ENCODE data around the gene TBC1D1.

Gene TBC1D1

GRCh38 chr4:38169524-38169923 is 278.6 kb downstream of the TBC1D1 start:
- TF ChIP-seq GATA3 (IDR thresholded peaks at IDR 0.05; ENCODE audit: low read depth, low read length) (no peak), GATA2 (IDR thresholded peaks at IDR 0.05; ENCODE audit: low read depth, low read length) (no peak)

DNA sequence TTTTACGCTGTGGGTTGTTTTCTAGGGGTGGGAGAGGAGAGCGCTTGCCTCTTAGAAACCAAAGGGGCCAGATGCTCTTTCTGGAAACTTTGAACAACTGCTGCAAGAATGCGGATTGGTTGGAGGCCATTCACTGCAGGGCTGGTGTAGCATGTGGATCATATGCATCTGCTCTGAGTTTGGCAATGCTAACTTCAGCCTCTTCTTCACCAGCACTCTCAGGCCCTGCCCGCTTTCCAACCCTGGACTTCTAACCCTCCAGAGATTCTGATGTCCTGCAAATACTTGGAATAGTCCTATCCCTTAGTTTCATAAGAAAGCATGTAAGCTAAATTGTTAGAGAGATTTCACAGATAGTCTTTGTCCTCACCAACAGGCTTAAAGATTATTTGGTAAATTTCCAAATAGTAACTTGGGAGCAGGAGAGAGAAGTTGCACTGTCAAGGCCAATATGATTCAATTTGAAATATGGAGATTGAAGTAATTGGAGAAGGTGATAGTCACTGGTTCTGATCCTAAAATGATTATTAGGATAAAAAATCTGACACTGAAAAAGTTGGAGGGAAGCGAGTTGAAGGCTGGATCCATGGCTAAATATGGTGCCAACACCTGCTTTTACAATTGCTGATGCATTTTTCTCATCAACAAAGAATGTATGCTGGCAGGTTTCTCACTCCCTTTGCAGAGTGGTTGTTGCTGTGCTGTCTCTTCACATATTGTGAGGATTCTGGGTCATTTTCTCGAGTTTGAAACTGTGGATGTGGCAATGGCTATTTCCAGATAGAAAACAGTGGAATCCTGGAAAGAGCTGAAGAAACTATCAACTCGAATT is 279.7 kb downstream of the TBC1D1 start:
- TF ChIP-seq GATA3 (IDR thresholded peaks at IDR 0.05; ENCODE audit: low read depth, low read length) (no peak), GATA2 (IDR thresholded peaks at IDR 0.05; ENCODE audit: low read depth, low read length) (no peak)

GRCh38 chr4:38172078-38172477 is 281.2 kb downstream of the TBC1D1 start:
- TF ChIP-seq GATA3 (IDR thresholded peaks at IDR 0.05; ENCODE audit: low read depth, low read length): no peak

DNA sequence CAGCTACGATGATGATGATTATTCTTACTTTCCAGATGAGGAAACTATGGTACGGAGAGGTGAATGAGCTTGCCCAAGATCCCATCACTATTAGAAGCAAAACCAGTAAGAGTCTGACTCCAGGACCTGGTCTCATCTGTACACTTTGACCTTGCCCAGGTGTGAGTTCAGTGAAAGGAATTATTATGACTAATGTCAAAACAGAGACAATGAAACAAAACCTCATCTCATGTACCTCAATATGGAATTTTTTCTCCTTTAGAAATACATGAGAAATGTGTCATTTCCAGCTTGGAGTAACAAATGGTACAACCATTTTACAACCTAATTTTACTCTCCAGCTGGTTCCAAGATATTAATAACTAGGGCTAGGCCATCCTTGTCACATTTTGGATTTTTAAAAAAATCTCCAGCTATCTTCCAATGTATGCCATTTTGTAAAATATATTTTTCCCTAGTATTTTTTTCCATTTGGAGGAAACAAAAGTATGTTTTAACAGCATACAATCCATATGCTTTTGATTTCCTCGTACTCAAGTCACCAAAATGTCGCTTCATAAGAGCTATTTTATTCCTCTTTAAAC is 283.1 kb downstream of the TBC1D1 start:
- TF ChIP-seq GATA3 (IDR thresholded peaks at IDR 0.05; ENCODE audit: low read depth, low read length): no peak
- TF ChIP-seq GATA2 (IDR thresholded peaks at IDR 0.05; ENCODE audit: low read depth, low read length): no peak

DNA sequence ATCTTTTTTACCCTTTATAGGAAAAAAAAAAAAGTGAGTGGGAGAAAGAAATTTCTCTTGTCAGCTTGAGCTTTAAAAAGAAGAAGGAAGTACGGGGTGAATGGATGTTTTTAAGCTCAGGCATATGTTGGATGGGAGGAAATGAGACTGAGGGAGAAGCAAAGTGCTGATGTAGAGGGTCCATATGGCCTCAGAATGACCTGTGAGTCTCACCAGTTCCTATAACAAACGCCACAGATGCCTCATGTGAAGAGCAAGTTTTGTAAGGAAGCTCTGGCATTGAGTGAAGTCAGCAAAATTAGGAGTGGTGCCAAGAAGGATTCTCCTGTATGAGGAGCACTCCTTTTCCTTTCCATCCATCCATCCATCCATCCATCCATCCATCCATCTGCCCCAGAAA is 283.9 kb downstream of the TBC1D1 start:
- no peak for TF ChIP-seq GATA3 (IDR thresholded peaks at IDR 0.05; ENCODE audit: low read depth, low read length)
- no peak for TF ChIP-seq GATA2 (IDR thresholded peaks at IDR 0.05; ENCODE audit: low read depth, low read length)

DNA sequence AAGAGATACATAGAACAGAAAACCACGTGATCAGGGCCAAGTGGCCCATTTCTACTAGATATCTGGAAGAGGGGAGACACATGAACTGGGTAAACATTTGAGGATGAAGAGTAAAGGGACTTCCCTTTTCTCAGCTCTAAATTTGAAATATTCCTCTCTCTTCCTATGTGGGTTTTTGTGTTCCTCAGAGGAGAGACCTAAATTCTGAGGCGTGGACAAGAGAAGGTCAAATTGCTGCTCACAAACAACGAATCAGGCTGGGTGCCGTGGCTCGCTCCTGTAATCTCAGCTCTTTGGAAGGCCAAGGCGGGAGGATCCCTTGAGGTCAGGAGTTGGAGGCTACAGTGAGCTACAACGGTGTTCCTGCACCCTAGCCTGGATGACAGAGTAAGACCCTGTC is 285.3 kb downstream of the TBC1D1 start:
- no peak for TF ChIP-seq GATA3 (IDR thresholded peaks at IDR 0.05; ENCODE audit: low read depth, low read length)
- no peak for TF ChIP-seq GATA2 (IDR thresholded peaks at IDR 0.05; ENCODE audit: low read depth, low read length)

DNA sequence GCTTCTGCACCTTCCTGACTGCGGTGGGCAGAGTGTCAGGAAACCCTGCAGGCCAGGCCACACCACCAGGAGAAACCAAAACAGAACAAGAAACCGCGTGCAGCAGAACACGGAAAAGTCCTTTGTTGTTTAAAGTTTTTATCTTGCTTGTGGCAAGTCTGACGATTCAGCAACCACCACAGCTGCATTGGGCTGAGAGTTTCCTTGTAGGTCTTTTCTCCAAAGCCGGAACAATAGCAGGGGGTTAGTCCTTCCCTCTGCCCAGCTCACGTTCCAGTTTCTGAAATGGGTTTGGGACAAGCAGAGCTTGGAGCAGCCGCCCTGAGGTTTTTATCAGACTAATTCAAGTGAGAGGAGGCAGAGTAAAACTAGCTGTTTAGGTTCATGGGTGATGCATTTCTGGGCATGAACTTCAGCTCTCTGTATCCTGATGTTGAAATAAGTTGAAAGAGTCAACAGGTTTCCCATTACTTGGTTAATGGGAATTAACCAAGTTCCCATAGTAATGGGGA is 286.2 kb downstream of the TBC1D1 start:
- TF ChIP-seq GATA2 (IDR thresholded peaks at IDR 0.05; ENCODE audit: low read depth, low read length): no peak
- TF ChIP-seq GATA3 (IDR thresholded peaks at IDR 0.05; ENCODE audit: low read depth, low read length): no peak

DNA sequence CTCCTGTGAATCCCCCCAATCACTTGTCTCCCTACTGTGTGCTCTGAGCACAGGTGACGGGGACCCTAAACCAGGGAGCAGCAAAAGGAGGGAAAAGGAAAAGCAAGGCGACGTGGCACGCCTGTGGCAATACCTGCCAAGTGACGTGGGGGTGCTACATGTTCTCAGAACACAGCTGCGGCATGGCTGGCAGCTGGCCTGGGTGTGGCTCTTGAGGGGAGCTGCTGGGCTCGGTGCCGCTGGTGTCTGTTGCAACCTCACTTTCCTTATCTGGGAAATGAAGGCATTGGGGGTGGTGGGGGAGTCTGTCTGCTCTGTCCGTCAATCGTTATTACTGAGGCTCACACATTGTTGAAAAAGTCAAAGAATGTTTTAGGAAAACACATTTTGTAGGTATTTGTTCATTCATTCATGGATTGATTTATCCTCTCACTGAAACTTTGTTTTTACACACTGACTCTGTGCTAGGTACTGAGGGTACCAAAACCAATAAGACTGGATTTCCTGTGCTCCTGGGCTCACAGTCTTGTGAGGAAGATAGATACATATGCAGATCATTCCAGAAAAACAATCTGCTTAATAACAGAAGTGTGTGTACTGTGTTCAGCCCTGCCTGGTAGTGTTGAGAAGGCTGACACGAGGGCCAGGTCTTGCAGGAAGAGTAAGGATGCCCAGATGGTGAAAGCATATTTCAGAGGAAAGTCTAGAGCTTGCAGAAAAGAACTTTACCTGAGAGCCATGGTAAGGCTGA is 286.9 kb downstream of the TBC1D1 start:
- TF ChIP-seq GATA2 (IDR thresholded peaks at IDR 0.05; ENCODE audit: low read depth, low read length): no peak
- no peak for TF ChIP-seq GATA3 (IDR thresholded peaks at IDR 0.05; ENCODE audit: low read depth, low read length)

DNA sequence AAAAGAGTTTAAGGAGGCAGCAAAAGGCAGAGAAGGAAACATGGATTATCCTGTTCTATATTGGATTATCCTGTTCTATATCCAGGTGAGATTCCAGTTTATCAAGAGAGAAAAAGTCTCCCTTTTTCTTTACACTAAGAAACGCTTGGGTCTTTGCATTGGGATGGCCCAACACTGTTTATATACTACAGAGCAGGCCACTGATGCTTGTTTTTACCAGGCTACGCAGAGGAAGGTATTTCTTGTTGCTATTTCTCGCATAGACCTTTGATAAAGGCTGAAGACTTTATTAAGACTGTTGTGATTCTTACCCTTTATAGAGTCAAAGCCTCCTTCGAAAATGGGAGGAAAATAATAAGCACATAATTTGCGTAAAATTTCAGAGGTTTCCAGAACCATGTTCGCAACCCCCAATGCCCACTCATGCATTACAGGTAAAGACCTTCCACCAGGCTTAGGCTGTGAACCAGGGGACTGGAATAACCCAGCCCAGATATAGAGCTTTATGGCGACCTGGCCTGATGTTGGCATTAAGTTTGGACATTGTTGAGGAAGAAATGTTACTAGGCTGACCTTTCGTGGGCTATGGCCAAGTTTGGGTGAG is 287.6 kb downstream of the TBC1D1 start:
- no peak for TF ChIP-seq GATA2 (IDR thresholded peaks at IDR 0.05; ENCODE audit: low read depth, low read length)
- no peak for TF ChIP-seq GATA3 (IDR thresholded peaks at IDR 0.05; ENCODE audit: low read depth, low read length)

DNA sequence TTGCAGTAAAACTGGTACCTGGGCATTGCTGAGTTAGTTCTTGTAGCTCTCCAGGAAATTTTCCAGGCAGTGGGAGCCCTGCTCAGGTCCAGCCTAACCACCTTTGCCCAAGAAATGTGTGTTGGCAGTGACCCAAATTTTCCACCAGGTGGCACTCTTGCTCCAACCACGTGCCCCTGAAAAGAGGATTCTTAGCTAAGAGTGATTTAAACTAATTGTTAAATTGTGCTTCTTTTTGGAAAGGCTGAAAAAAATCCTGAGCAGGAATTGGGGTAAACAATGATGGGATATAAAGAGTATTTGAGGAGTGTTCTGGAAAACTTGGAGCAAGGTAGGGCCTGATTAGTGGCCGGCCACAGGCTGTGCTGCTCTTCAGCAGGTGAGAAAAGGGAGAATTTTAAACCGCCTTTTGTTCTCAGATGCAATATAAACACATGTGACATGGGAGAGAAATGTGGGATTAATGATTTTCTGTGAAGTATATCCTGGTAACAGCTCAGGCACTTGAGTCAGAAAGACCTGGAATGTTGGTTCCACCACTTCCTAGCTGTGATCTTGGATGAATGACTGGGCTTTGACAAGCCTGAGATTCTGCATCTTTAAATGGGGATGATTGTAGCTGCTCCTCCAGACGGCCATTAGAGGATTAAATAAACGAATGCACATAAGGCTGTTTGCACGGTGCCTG is 288.9 kb downstream of the TBC1D1 start:
- TF ChIP-seq GATA3 (IDR thresholded peaks at IDR 0.05; ENCODE audit: low read depth, low read length) (no peak), GATA2 (IDR thresholded peaks at IDR 0.05; ENCODE audit: low read depth, low read length) (no peak)

DNA sequence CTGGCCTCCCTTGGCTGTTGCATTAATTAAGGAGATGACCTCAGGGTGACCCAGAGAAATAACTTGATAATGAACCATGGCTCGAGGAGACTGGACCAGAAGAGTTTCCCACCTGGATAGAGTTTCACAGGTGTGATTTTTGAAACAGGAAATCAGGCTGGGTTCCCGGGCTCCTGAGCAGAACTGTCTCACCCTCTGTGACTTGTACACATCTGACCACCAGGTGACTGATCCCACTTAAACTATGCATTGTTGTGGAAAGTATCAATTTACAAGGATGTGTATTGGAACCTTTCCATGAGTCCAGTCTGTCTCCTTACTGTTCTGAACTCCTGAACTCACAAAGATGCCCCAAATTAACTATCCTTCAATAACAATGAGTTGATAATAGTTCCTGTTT is 289.6 kb downstream of the TBC1D1 start:
- TF ChIP-seq GATA3 (IDR thresholded peaks at IDR 0.05; ENCODE audit: low read depth, low read length): no peak
- TF ChIP-seq GATA2 (IDR thresholded peaks at IDR 0.05; ENCODE audit: low read depth, low read length): no peak

DNA sequence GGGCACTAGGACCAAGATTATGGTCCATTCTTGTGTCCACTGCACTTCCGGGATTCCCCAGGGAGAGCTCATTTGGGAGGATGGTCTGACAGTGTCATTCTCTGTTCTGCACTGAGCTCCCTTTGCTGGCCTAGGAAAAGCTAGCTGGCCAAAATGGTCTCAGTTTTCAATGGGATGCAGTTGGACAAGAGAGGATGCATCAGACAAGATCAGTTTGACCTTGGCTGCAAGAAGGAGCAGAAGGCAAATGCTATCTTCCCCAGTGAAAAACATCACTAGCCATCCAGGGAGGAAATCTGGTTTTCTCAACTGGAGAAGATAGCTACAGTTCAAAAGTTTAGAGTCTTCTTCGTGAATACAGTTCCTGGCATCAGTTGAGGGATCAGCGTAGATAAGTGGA is 290.4 kb downstream of the TBC1D1 start:
- no peak for TF ChIP-seq GATA3 (IDR thresholded peaks at IDR 0.05; ENCODE audit: low read depth, low read length)
- no peak for TF ChIP-seq GATA2 (IDR thresholded peaks at IDR 0.05; ENCODE audit: low read depth, low read length)

GRCh38 chr4:38182334-38182998 is 291.6 kb downstream of the TBC1D1 start:
- no peak for TF ChIP-seq GATA3 (IDR thresholded peaks at IDR 0.05; ENCODE audit: low read depth, low read length)
- no peak for TF ChIP-seq GATA2 (IDR thresholded peaks at IDR 0.05; ENCODE audit: low read depth, low read length)

All from SH-SY5Y (cell line).